C4-2B (cell line): ENCODE data around the gene NOL8.

Source experiments
- H3K27ac ChIP-seq: fragments of 450-650 bp; 2 replicates; pipeline ENCODE4 v1.5.1; 2017
- ZFX ChIP-seq: fragments of 450-650 bp; IDR thresholded peaks from 2 replicates; pipeline ENCODE4 v1.6.1; 2017
- TF ChIP-seq, protein P1 (sequence below): fragments of 450-650 bp; conservative IDR thresholded peaks from 2 replicates; pipeline ENCODE4 v1.5.1; 2017; ENCODE audit warnings: mild to moderate bottlenecking

Gene NOL8

GRCh38 chr9:92290785-92291429, 34.2 kb downstream of the NOL8 start:
- H3K27ac ChIP-seq: no peak overlapping the region
- TF ChIP-seq ZFX: no peak

DNA sequence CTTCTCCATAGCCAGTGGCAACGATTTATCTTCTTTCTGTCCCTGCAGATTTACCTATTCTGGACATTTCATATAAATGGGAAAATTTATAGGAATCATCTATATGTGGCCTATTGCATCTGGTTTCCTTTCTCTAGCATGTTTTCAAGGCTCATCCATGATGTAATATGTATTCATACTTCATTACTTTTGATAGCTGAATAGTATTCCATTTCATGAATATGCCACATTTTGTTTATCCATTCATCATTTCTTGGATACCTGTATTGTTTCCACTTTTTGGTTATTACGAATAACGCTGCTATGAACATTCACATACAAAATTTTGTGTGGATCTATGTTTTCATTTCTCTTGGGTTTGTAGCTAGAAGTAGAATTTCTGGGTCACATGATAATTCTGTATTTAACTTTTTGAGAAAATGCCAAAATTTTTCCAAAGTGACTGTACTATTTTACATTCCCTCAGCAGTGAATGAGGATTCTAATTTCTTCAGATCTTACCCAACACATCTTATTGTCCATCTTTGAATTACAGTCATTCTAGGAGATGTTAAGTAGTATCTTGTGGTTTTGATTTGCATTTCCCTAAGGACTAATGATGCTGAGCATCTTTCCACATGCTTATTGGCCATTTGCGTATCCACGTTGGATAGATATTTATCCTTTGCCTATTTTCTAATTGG, 35.3 kb downstream of the NOL8 start:
- TF ChIP-seq, protein P1, sequence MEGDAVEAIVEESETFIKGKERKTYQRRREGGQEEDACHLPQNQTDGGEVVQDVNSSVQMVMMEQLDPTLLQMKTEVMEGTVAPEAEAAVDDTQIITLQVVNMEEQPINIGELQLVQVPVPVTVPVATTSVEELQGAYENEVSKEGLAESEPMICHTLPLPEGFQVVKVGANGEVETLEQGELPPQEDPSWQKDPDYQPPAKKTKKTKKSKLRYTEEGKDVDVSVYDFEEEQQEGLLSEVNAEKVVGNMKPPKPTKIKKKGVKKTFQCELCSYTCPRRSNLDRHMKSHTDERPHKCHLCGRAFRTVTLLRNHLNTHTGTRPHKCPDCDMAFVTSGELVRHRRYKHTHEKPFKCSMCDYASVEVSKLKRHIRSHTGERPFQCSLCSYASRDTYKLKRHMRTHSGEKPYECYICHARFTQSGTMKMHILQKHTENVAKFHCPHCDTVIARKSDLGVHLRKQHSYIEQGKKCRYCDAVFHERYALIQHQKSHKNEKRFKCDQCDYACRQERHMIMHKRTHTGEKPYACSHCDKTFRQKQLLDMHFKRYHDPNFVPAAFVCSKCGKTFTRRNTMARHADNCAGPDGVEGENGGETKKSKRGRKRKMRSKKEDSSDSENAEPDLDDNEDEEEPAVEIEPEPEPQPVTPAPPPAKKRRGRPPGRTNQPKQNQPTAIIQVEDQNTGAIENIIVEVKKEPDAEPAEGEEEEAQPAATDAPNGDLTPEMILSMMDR: no peak
- TF ChIP-seq ZFX: no peak
- no peak overlapping the region for H3K27ac ChIP-seq

DNA sequence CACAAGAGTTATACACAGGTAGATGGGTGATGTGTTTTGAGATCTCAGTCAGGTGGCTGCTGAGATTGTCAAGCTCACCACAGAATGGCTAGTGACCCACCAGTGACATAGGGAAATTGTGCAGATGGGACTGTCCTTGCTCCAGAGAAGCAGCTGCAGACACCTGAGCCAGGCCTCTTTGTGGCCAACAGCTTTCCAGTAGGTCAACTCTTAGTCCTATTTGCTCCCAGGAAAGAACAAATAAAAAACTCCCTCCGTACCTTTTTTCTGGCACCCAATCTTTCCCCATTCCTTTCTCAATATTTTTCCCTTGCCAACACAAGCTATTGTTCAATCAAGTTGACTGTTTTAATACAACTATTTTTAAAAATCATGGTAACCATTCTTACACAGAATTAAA, 45.8 kb downstream of the NOL8 start:
- H3K27ac ChIP-seq: no peak overlapping the region
- TF ChIP-seq, protein P1: no peak
- TF ChIP-seq ZFX: no peak

GRCh38 chr9:92278110-92278509, 47.0 kb downstream of the NOL8 start:
- TF ChIP-seq, protein P1: no peak
- TF ChIP-seq ZFX: no peak
- H3K27ac ChIP-seq: no peak overlapping the region

DNA sequence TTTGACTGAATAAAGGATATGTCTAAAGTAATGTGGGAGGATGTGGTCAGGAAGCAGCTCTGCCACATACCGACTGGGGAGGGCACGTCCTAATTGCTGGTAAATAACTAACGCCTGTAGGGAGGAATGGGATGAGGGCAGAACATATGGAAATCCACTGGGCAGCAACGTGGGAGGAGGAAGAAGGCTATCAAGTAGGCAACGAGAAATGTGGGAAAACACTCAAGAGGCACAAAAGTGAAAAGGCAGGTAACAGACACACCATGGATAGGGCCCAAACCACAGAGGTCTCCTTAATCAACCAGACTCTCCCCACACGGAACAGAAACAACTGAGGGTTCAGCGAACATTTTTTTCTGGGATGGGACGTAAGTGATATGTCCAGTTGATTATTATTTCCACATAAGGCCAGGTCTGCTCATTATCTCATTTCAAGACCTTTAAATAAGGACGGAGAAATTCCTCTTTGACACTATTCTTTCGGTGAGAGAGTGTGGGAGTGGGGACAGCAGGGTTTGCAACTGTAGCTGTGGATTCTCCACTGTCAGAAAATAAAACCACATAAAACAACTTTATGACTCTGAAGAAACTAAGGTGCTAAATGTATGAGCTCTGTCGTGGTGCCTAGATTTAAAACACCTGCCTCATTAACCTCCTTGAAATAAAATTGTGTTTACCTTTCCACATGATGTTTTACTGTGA, 48.7 kb downstream of the NOL8 start:
- TF ChIP-seq, protein P1: no peak
- no peak for TF ChIP-seq ZFX
- no peak overlapping the region for H3K27ac ChIP-seq

DNA sequence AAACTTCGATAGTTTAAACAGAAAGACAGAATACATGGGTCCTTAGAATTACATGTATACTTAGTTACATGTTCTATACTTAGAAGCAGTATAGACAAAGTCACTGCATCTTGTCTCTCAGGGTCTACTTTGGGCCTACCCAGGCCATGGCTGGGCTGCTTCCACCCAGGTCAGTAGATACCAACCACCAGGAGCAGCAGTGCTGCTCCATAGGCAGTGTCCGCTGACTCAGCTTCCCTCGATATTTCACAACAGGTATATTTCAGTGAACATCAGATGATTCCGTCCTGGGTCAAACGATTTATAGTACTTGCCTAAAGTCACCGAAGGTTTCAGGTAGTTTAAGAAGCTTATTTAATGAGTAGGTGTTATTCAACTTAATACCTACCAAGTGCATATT, 49.6 kb downstream of the NOL8 start:
- TF ChIP-seq ZFX: no peak

GRCh38 chr9:92270511-92270910, 54.6 kb downstream of the NOL8 start:
- no peak for TF ChIP-seq ZFX
- TF ChIP-seq, protein P1: no peak
- no peak overlapping the region for H3K27ac ChIP-seq

More for the DNA sequence above, 49.6 kb downstream of the NOL8 start:
- H3K27ac ChIP-seq: no peak overlapping the region

DNA sequence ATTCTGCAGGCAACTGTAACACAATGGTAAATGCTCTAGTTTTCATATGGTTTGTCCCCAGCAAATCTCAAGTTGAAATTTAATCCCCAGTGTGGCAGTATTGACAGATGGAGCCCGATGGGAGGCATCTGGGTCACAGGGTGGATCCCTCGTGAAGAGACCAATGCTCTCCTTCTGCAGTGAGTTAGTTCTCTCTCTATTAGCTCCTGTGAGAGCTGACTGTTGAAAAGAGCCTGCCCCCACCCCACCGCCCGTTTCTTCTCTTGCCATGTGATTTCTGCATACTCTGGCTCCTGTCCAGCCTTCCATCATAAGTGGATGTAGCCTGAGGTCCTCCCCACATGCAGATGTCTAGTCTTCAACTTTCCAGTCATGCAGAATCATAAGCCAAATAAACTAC, 58.7 kb downstream of the NOL8 start:
- no peak for TF ChIP-seq ZFX
- TF ChIP-seq, protein P1: no peak
- H3K27ac ChIP-seq: no peak overlapping the region
